ENCODE measurements around the gene RARG.

- TF ChIP-seq POLR2A (IDR thresholded peaks at IDR 0.05) (no peak), CTCF (IDR thresholded peaks at IDR 0.05) (no peak)
Observed at GRCh38 chr12:53171725-53172329, 60.2 kb downstream of the RARG start.
